HG03025 (cell line): ENCODE results near the gene ELAVL1.
"Not testable (repeated sequence)": the region's sequence is repeated elsewhere in the genome, so short reads cannot be mapped to it uniquely, and the experiment has no call there.

Experiments used
- ATAC-seq: cut with Tn5 transposase; IDR thresholded peaks from one replicate; pipeline ENCODE4 v1.9.1; 2021; ENCODE audit warnings: mild to moderate bottlenecking, moderate library complexity; ENCODE audit not compliant: unreplicated experiment, low FRiP score

The ELAVL1 gene

DNA sequence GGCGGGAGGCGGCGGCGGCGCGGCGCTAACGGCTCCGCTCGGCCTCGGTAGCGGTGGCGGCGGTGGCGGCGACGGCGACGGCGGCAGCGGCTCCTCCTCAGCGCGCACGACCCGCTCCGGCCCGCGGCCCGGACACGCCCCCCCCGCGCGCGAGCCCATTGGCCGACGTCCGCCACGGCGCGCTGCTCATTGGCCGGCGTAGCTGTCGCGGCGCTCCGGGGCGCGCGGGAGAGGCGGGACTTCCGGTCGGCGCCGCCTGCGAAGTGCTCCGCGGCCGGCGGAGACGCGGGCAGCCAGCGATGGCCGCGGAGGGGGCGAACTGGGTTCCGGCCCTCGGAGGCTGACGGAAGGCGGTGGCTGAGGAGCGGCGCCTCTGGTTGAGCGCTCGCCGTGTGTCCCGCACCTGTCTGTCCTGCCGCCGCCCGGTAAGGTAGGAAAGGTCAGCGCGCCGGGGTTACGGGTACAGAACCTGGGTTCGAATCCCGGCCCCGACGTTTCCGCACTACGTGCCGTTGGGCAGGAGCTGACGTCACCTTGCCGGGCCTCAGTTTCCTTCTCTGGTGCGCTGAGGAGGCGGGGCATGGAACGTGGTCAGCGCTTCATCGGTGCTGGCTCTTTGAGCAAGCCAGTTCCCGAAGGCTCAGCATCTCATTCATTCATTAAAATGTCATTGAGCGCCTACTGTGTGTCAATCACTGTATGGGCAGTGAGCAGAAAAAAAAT lies at the start of gene ELAVL1:
Gene ELAVL1, minus strand, starts transcription at position 108 of the 723 bp plus-strand sequence. CDS start 13,826 bp downstream, outside the sequence.
- ATAC-seq = peak; percentile 49

GRCh38 chr19:8054169-8054568 lies 48.7 kb upstream of the ELAVL1 start:
- no peak for ATAC-seq

DNA sequence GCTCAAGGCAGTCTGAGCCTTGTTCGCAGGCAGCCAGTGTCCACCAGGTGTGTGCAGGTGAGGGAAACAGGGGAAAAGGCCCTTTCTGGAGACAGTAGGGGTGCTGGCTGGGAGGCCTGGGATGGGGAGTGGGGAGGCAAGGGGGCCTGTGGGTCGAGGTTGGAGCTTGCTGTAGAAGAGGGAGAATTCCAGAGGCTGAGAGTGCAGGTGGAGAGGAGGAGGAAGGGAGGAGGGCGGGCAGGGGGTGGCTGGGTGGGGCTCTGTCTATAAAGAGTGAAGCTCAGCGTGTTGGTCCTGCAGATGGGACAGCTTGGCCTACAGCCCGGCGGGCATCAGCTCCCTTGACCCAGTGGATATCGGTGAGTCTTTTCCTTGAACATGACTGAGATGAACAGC lies 47.0 kb upstream of the ELAVL1 start, which contains the start of gene CCL25:
Gene CCL25, plus strand, starts transcription at position 297 of the 396 bp plus-strand sequence. CDS start 290 bp downstream, outside the sequence.
- no peak for ATAC-seq

DNA sequence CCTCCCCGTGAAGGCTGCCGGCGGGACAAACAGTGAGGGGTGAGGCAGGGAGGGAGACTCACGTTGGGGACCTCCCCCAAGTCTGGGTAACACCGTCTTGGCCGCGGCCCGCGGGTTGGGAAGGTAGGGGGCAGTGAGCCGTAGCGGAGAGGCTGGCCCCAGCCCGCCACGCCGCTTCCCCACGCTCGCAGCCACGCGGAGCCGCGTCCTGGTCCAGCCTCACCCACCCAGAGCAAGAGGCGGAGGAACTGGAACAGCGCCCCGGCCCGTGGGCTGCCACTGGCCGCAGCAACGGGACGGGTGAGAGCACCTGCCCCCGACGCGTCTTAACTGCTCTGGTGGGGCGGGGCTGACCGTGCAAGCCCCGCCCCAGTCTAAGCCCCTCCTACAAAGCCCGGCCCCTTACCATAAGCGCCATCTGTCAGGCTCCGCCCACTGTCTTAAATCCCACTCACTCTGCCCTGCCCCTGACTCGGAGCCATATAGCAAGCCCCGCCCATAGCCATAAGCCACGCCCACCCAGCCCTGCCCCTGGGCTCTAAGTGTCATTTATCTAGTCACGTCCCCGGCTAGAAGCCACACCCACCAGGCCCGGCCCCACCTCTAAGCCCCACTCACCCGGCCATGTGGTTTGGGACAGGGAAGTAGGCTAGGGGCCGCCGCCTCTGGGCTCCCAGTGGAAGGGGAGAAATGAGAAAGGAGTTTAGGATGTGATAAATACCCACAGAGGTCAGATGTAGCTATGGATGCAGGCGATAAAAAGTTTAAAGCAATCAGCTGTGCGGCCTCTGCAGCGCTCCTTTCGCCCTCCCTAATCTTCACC lies 45.0 kb upstream of the ELAVL1 start:
- ATAC-seq = peak; percentile 55

DNA sequence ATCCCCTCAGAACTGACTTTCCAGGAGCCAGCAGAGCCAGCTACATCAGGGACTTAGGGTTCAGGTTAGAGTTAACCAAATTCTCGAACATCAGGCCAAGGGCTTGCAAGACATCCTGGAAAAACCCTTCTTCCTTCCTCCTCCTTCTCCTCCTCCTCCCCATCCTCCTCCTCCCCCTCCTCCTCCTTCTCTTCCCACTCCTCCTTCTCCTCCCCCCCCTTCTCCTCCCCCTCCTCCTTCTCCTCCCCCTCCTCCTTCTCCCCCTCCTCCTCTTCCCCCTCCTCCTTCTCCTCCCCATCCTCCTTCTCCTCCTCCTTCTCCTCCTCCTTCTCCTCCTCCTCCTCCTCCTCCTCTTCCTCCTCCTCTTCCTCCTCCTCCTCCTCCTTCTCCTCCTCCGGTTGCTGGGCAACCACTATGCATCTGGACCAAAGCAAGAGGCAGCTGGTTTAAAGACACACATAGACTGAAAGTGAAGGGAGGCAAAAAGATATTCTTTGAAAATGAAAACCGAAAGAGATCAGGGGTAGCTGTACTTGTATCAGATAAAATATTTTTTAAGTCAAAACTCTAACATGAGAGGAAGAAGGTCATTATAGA lies 41.2 kb upstream of the ELAVL1 start:
- ATAC-seq = no peak

DNA sequence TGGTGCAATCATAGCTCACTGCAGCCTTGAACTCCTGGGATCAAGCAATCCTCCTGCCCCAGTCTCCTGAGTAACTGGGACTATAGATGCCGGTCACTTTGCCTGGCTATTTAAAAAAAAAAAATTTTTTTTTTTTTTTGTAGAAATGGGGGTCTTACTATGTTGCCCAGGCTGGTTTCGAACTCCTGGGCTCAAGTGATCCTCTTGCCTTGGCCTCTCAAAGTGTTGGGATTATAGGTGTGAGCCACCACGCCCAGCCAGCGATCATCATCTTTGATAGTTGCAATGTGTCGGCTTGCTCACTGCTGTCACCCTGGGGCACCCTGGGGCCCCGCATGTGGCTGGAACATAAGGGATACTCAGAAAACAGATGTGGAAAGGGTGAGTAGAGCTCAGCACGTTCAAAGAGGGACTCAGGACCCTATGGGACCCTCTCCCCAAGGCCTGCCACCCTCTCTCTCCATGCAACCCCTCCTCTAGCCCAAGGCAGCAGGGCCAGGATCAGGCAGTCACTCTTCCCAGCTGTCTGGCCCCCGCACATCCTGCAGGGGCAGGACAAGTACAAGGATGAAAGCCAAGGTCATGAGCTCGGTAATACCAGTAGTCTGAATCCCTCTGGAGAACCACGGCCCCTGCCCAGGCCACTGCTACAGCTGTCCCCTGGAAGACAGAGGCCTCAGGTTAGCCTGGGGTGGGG lies 40.6 kb upstream of the ELAVL1 start:
- no peak for ATAC-seq

GRCh38 chr19:8044018-8044417 lies 38.6 kb upstream of the ELAVL1 start:
- no peak for ATAC-seq

DNA sequence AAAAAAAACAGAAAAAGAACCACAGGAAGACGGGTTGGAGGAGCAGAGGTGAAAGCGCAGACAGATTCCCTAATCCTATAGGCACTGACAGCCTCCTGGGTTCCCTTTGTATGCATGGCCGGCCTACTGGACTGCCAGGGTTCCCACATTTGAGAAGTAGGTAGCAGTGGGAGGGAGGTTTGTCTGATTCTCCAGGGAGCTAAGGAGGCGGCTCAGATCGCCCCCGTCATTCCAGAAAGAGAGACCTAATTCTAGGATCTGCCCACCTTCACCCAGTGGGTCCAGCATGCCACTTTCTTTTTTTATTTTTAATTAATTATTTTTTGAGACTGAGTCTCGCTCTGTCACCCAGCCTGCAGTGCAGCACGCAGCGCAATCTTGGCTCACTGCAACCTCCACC lies 37.5 kb upstream of the ELAVL1 start:
- no peak for ATAC-seq

- ATAC-seq = no peak
Measured at GRCh38 chr19:8041531-8041931, 36.1 kb upstream of the ELAVL1 start.

GRCh38 chr19:8039231-8039630 lies 33.8 kb upstream of the ELAVL1 start:
- ATAC-seq = no peak

DNA sequence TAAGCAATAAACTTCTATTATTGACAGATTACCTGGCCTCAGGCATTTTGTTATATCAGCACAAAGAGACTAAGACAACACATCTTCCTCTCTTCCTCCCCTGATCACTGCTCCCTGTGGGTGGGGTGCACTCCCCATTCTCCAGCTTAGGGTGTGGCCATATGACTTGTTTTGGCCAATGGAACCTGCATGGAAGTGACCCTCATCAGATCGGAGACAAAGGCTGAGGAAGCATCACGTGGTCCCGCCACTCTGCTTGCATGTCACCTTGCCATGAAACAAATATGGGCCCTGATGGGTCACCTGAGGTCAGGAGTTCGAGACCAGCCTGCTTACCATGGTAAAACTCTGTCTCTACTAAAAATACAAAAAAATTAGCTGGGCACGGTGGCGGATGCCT lies 33.4 kb upstream of the ELAVL1 start:
- no peak for ATAC-seq

DNA sequence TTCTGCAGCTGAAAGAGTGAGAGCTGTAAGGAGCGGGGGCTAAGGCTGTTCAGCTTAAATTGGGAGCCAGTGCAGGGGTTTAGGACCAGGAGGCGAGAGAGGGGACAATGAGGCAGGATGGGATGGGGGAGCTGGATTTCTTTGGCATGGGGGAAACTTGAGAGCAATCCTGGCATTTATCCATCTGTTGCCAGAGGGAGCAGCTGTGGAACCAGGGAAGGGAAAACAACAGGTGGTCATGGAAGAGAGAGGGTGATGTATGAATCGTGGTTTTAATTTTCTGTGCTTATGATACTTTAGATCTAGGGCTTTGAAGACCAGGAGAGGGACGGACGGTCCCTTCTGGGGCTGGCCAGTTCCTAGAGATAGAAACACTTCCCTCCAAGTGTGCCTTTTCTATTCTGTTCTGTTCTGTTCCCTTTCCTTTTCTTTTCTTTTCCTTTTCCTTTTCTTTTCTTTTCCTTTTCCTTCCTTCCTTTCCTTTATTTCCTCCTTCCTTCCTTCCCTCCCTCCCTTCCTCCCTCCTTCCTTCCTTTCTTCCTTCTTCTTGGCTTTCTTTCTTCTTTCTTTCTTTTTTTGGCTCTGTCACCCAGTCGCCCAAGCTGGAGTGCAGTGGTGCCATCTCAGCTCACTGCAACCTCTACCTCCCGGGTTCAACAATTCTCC lies 31.1 kb upstream of the ELAVL1 start:
- ATAC-seq = no peak

DNA sequence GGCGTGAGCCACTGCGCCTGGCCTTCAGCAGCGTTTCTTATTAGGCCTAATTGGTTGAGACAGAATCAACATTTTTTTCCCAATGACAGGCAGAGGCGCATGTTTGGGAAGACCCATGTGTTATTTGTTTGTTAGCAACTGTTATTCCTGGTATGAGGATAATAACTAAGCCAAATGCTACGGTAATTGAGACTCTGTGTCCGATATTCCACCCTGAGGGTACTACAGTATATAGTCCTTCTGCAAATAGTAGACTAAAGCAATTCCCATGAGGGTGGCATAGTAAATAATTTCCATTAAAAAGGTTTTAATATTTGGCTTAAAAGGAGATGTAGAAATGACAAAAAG lies 28.7 kb upstream of the ELAVL1 start:
- no peak for ATAC-seq

GRCh38 chr19:8033287-8034177 lies 28.1 kb upstream of the ELAVL1 start:
- ATAC-seq = not testable (repeated sequence)

GRCh38 chr19:8030960-8031359 lies 25.5 kb upstream of the ELAVL1 start:
- ATAC-seq = no peak

DNA sequence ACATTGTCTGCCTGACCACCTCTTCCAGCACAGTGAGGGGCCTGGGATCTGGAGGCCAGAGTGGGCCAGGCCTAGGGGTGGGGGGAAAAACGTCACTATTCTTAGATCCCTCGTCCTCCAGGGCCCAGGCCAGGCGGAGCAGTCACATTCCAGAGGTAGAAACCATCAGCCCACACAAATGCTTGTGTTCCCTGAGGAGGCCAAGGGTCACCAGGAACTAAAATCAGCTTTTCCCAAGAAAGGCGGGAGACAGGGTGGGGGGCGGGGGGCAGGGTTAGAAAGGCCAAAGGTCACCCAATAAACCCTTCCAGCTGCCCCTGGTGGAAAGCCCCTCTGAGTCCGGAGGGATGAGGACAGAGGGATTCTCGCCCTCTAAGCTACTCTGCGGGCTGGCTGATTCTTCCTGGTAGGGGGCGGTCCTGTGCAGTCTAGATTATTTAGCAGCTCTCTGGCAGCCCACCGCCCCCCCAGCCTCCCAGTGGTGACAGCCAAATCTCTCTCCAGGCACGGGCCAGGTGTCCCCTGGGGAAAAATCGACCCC lies 23.6 kb upstream of the ELAVL1 start:
- no peak for ATAC-seq

DNA sequence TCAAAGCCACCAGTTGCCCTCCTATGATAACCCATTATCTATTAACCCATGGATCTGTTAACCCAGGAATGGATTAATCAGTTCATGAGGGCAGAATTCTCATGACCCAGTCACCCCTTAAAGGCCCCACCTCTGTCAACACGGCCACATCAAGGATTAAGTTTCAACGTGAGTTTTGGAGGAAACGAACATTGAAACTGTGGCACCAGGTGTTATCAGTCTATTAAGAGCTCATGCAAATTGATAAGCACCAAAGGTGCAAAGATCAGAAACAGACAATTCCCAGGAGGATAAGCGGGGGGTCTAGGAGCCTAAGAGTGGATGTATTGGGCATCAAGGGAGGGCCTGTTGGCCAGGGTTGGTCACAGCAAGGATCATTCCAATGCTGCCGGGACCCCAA lies 19.9 kb upstream of the ELAVL1 start:
- ATAC-seq = no peak

- ATAC-seq = not testable (repeated sequence)
Measured at GRCh38 chr19:8024256-8024655, 18.8 kb upstream of the ELAVL1 start.

GRCh38 chr19:8023371-8023770 lies 17.9 kb upstream of the ELAVL1 start:
- ATAC-seq = no peak
